ENCODE results near the gene CFAP77.
"Not testable (repeated sequence)": the region's sequence is repeated elsewhere in the genome, so short reads cannot be mapped to it uniquely, and the experiment has no call there.

The CFAP77 gene

DNA sequence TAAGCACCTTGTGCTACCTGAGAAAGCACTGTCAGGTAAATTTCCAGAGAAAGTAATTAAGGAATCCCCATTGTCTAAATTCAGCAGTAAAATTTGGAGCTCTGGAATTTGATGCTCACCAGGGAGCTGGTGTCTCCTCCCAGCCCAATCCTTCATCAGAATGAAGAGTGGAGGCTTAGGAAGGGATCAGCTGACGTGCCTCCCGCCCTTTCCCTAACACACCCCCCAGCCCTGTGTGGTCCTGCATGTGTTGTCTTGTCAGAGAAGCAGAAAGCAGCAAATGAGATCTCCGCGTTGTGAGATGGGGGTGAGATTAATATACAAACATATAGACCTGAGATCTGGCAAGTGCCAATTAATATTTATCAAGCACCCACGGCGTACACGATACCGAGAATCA lies 145.5 kb downstream of the CFAP77 start:
- ATAC-seq (replicated peaks) (no peak), DNase-seq (no peak)
- Mint-ChIP-seq H3K4me1 (no peaks in the 10 kb centered on the region), H3K27ac (no peak overlapping the region), H3K9me3 (peaks cover 4 to 6% of the 10 kb centered on the region in 2 donors), H3K4me3 (no peak overlapping the region), H3K36me3 (peaks cover 0 to 4% of the 10 kb centered on the region in 2 donors), H3K27me3 (peaks cover 36 to 48% of the 10 kb centered on the region in 2 donors)

DNA sequence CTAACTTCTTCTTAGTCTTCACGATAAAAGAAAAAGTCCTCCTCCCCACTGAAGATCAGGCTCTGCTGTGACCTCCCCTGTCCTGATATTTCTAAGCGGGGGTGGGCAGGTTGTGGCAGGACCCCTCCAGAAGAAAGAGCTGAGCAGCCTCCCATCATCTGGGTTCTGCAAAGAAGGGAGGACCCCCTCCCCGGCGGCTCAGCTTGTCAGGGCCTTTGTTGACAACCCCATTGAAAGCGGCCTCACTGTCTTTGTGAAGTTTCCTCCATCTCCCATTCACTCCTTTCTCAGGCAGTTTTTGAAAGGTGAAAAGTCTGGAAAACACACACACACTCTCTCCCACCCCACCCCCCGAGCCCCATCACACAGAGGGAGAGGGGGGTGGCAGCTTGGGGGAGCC lies 146.2 kb downstream of the CFAP77 start:
- peaks cover 0 to 4% of the 10 kb centered on the region in 2 donors for H3K36me3 Mint-ChIP-seq
- ATAC-seq (replicated peaks): no peak
- DNase-seq: no peak
- peaks cover 34 to 50% of the 10 kb centered on the region in 2 donors for H3K27me3 Mint-ChIP-seq
- no peak overlapping the region for H3K4me3 Mint-ChIP-seq
- no peaks in the 10 kb centered on the region for H3K4me1 Mint-ChIP-seq
- H3K27ac Mint-ChIP-seq: no peak overlapping the region
- H3K9me3 Mint-ChIP-seq: peaks cover 4 to 6% of the 10 kb centered on the region in 2 donors

GRCh38 chr9:132556714-132557113 lies 146.7 kb downstream of the CFAP77 start:
- Mint-ChIP-seq H3K27me3 (peaks cover 31 to 51% of the 10 kb centered on the region in 2 donors), H3K36me3 (peaks cover 0 to 4% of the 10 kb centered on the region in 2 donors), H3K4me1 (no peaks in the 10 kb centered on the region), H3K4me3 (no peak overlapping the region), H3K9me3 (peaks cover 4 to 6% of the 10 kb centered on the region in 2 donors), H3K27ac (no peak overlapping the region)
- no peak for DNase-seq
- no peak for ATAC-seq (replicated peaks)

DNA sequence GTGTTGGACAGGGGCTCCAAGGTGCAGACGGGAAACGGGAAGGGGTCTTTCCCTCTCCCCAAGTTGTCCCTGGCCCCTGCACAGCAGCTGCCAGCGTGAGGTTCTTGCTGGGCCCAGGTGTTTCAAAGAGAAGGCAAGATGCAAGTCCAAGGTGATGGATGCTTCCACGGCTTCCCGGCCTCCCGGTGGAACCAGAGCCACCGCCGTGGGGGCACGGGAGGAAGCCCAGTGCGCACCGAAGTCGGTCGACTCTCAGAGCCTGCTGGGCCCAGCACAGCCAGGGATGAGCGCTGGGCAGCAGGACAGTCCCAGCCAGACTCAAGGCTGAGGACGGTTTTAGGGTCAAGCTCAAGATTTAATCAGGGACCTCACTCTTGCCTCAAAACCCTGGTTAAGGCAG lies 147.1 kb downstream of the CFAP77 start:
- ATAC-seq (replicated peaks): no peak
- peaks cover 27 to 51% of the 10 kb centered on the region in 2 donors for H3K27me3 Mint-ChIP-seq

GRCh38 chr9:132559711-132560110 lies 149.7 kb downstream of the CFAP77 start:
- no peaks in the 10 kb centered on the region for H3K4me1 Mint-ChIP-seq

More for the DNA sequence above, 147.1 kb downstream of the CFAP77 start:
- H3K36me3 Mint-ChIP-seq: peaks cover 0 to 4% of the 10 kb centered on the region in 2 donors
- H3K4me1 Mint-ChIP-seq: no peaks in the 10 kb centered on the region
- H3K4me3 Mint-ChIP-seq: no peak overlapping the region
- DNase-seq: no peak
- no peak overlapping the region for H3K27ac Mint-ChIP-seq
- peaks cover 4 to 6% of the 10 kb centered on the region in 2 donors for H3K9me3 Mint-ChIP-seq

GRCh38 chr9:132560616-132561202 lies 150.7 kb downstream of the CFAP77 start:
- H3K27me3 Mint-ChIP-seq: peaks cover 11 to 39% of the 10 kb centered on the region in 2 donors
- H3K4me1 Mint-ChIP-seq: no peaks in the 10 kb centered on the region
- peak overlapping the region; percentile 10 for H3K27ac Mint-ChIP-seq
- H3K9me3 Mint-ChIP-seq: no peaks in the 10 kb centered on the region
- H3K4me3 Mint-ChIP-seq: no peak overlapping the region
- no peak for ATAC-seq (replicated peaks)
- DNase-seq: no peak
- no peaks in the 10 kb centered on the region for H3K36me3 Mint-ChIP-seq

More at GRCh38 chr9:132559711-132560110, 149.7 kb downstream of the CFAP77 start:
- Mint-ChIP-seq H3K4me3 (no peak overlapping the region), H3K27ac (no peak overlapping the region), H3K27me3 (peaks cover 17 to 49% of the 10 kb centered on the region in 2 donors), H3K36me3 (no peaks in the 10 kb centered on the region), H3K9me3 (no peaks in the 10 kb centered on the region)
- no peak for DNase-seq
- no peak for ATAC-seq (replicated peaks)

GRCh38 chr9:132562306-132562573 lies 152.2 kb downstream of the CFAP77 start:
- H3K9me3 Mint-ChIP-seq: no peaks in the 10 kb centered on the region
- DNase-seq (no peak), ATAC-seq (replicated peaks) (no peak)
- H3K4me1 Mint-ChIP-seq: no peaks in the 10 kb centered on the region
- no peak overlapping the region for H3K27ac Mint-ChIP-seq
- H3K27me3 Mint-ChIP-seq: peaks cover 9 to 37% of the 10 kb centered on the region in 2 donors
- no peak overlapping the region for H3K4me3 Mint-ChIP-seq
- no peaks in the 10 kb centered on the region for H3K36me3 Mint-ChIP-seq

DNA sequence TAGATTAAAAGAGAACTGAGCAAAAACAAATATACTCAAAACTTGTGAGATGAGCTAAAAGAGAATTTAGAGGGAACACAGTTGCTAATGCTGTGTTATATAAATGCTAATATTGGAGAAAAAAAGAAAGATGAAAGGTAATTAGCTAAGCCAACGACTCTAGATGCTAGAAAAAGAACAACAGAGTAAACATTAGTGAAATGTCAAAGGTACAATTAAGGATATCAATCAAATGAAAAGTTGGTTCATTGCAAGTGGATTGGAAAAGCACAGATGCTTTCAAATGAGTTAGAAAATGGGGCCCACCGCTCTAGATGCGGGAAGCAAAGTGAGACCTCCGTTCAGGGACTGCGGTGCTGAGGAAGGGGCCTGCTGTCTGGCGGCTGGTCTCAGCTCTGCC lies 154.5 kb downstream of the CFAP77 start:
- no peak overlapping the region for H3K4me3 Mint-ChIP-seq
- H3K27me3 Mint-ChIP-seq: peaks cover 4 to 33% of the 10 kb centered on the region in 2 donors
- ATAC-seq (replicated peaks) (no peak), DNase-seq (no peak)
- H3K9me3 Mint-ChIP-seq: no peaks in the 10 kb centered on the region
- no peak overlapping the region for H3K27ac Mint-ChIP-seq
- no peaks in the 10 kb centered on the region for H3K4me1 Mint-ChIP-seq
- H3K36me3 Mint-ChIP-seq: no peaks in the 10 kb centered on the region

- ATAC-seq (replicated peaks); H3K9me3 Mint-ChIP-seq; H3K36me3 Mint-ChIP-seq; H3K4me3 Mint-ChIP-seq; DNase-seq; H3K27ac Mint-ChIP-seq; H3K4me1 Mint-ChIP-seq: not testable (repeated sequence)
- peaks cover 24 to 33% of the 10 kb centered on the region in 2 donors for H3K27me3 Mint-ChIP-seq
Observed at GRCh38 chr9:132568787-132569186, 158.8 kb downstream of the CFAP77 start.

- Mint-ChIP-seq H3K4me3 (no peak overlapping the region), H3K27me3 (peaks cover 50 to 54% of the 10 kb centered on the region in 2 donors), H3K9me3 (no peaks in the 10 kb centered on the region), H3K36me3 (peaks cover 0 to 6% of the 10 kb centered on the region in 2 donors), H3K4me1 (no peaks in the 10 kb centered on the region), H3K27ac (no peak overlapping the region)
- ATAC-seq (replicated peaks) (no peak), DNase-seq (no peak)
Observed at GRCh38 chr9:132571806-132572600, 162.0 kb downstream of the CFAP77 start.

- Mint-ChIP-seq H3K27me3 (peaks cover 59 to 63% of the 10 kb centered on the region in 2 donors), H3K4me1 (no peaks in the 10 kb centered on the region), H3K9me3 (no peaks in the 10 kb centered on the region), H3K36me3 (peaks cover 0 to 6% of the 10 kb centered on the region in 2 donors), H3K4me3 (no peak overlapping the region), H3K27ac (no peak overlapping the region)
- DNase-seq (no peak), ATAC-seq (replicated peaks) (no peak)
Observed at GRCh38 chr9:132572921-132573320, 162.9 kb downstream of the CFAP77 start.

DNA sequence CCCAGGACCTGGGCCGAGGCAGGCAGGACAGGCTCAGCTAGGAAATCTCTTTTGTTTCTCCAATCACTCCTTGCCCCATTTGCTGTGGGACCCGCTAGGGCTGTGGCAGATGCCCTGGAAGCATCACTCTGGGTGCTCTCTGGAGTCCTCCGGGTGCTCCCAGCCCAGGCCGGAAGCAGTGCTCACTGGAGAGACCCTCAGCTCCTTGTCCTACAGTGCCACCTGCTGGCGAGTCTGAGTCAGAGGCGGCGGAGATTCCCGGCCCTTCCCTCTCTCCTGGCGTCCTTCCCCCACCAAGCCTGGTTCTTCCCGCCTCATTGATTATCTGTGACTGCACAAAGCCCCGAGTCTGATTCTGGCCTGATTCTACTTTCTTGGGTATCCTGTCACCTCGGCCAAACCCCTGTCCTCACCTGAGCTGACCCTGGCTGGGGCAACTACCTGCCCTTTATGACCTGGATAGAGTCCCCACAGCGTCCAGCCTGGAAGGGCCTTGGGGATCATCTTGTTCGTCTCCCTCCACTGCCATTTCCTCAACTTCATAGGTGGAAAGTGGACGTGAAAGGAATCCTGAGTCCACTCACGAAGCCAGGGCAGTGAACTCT lies 165.1 kb downstream of the CFAP77 start:
- peak; percentile 60 to 68 for ATAC-seq (replicated peaks)
- Mint-ChIP-seq H3K27me3 (peaks cover 74 to 84% of the 10 kb centered on the region in 2 donors), H3K4me1 (peaks cover 0 to 4% of the 10 kb centered on the region in 2 donors), H3K36me3 (peaks cover 0 to 6% of the 10 kb centered on the region in 2 donors), H3K4me3 (no peak overlapping the region), H3K27ac (no peak overlapping the region), H3K9me3 (no peaks in the 10 kb centered on the region)
- DNase-seq: no peak

DNA sequence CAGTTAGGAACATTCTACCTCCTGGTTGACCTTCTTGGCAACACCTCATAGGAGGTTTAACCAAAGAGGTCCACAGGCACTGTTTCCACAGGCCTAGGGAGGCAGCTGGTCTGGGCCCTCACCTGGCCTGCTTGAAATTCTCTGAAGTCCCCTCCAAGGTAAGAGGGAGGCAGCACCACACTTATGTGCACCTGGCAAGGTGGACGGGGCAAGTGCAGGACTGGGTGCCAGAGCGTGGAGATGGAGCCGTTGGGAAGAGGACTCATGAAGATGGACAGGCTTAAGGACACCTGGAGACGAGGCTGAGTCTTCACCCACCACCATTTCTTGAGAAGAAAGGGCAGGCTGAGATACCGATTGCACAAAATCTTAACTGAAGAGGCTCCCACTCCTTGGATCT lies 165.8 kb downstream of the CFAP77 start:
- no peak for DNase-seq
- Mint-ChIP-seq H3K27me3 (peaks cover 71 to 85% of the 10 kb centered on the region in 2 donors), H3K27ac (no peak overlapping the region), H3K4me3 (no peak overlapping the region), H3K9me3 (no peaks in the 10 kb centered on the region), H3K36me3 (peaks cover 0 to 6% of the 10 kb centered on the region in 2 donors), H3K4me1 (peaks cover 0 to 4% of the 10 kb centered on the region in 2 donors)
- no peak for ATAC-seq (replicated peaks)

GRCh38 chr9:132577119-132577518 lies 167.1 kb downstream of the CFAP77 start:
- Mint-ChIP-seq H3K4me1 (peaks cover 6 to 15% of the 10 kb centered on the region in 2 donors), H3K36me3 (peaks cover 0 to 6% of the 10 kb centered on the region in 2 donors), H3K4me3 (no peak overlapping the region), H3K9me3 (no peaks in the 10 kb centered on the region), H3K27ac (no peak overlapping the region), H3K27me3 (peaks cover 71 to 86% of the 10 kb centered on the region in 2 donors)
- ATAC-seq (replicated peaks): no peak
- no peak for DNase-seq

All from stimulated activated naive B cell treated with anti-CD40 and anti-IgM and Interleukin-4, amounts not matched to agents 10 μg/mL and 1 μg/mL and 100 μg/mL, for 72 hours (primary cell).